Tibial artery (tissue), 4 donors: Measurements from ENCODE around the gene LARGE1.

ENCODE experiments used
- DNase-seq, 2 donors: peaks; one replicate each; pipeline ENCODE4 v3.0.0-alpha.2; 2019
- H3K27ac ChIP-seq, 2 donors: fragments of 200-600 bp; sonication (generic) in 1 of 2; 1 replicate in 1 of 2; 2 replicates in 1 of 2; pipeline ENCODE4 v1.5.1; 2018 to 2019; ENCODE audit warnings: mild to moderate bottlenecking in 1 of 2
- H3K27me3 ChIP-seq, 2 donors: fragments of 200-600 bp; sonication (generic) in 1 of 2; one replicate each; pipeline versions ENCODE4 v1.5.1 to v1.6.0; 2016 to 2019
- H3K36me3 ChIP-seq, 3 donors: fragments of 200-600 bp; sonication (generic) in 2 of 3; one replicate each; pipeline ENCODE4 v1.5.1; 2016 to 2019; ENCODE audit warnings: mild to moderate bottlenecking in 2 of 3
- H3K4me1 ChIP-seq, 4 donors: fragments of 200-600 bp; sonication (generic) in 2 of 4; 1 replicate in 3 of 4; 2 replicates in 1 of 4; pipeline ENCODE4 v1.5.1; 2016 to 2019
- H3K4me3 ChIP-seq, 2 donors: fragments of 200-600 bp; sonication (generic) in 1 of 2; 1 replicate in 1 of 2; 2 replicates in 1 of 2; pipeline ENCODE4 v1.5.1; 2018 to 2019; ENCODE audit warnings: mild to moderate bottlenecking in 2 of 2
- H3K9me3 ChIP-seq, 3 donors: fragments of 200-600 bp; sonication (generic) in 1 of 3; one replicate each; pipeline ENCODE4 v1.5.1; 2016 to 2019
- intact Hi-C: fragments of 100-400 bp; cut with DNase I; formaldehyde crosslinking; loops from one replicate; pipeline ENCODE4 v1.15.0; 2023; ENCODE audit warnings: low total_unique reads
- TF ChIP-seq, protein P1 (sequence below), 2 experiments: fragments of 200-600 bp in 1 of 2; fragments of 450-650 bp in 1 of 2; IDR thresholded peaks; one replicate each; pipeline ENCODE4 v1.5.1; 2017 to 2019; ENCODE audit warnings: antibody characterized with exemption in 2 of 2, mild to moderate bottlenecking in 1 of 2, moderate library complexity in 1 of 2

LARGE1 gene

DNA sequence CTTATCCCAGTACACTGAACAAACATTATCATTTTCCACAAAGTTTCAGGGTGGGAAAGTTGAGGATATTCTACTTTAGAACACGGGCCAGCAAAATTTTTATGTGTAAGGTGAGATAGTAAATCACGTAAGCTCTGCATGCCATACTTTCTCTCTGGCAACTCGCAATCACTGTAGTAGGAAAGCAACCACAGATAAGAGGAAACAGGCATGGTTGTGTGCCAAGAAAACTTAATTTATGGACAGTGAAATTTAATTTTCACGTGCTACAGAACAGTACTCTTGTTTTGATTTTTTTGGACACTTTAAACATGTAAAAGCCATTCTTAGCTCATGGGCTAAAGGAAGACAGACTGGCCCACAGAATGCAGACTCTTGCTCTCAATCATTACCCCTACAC, 82.5 kb downstream of the LARGE1 start:
- H3K9me3 ChIP-seq: no peaks in the 10 kb centered on the region
- intact Hi-C loops: no loop called here

GRCh38 chr22:33835265-33835664, 85.0 kb downstream of the LARGE1 start:
- Histone ChIP-seq H3K4me3 (no peak overlapping the region), H3K4me1 (peaks cover 0 to 60% (median 11%) of the 10 kb centered on the region in 4 donors), H3K36me3 (no peaks in the 10 kb centered on the region), H3K27me3 (no peaks in the 10 kb centered on the region), H3K9me3 (no peaks in the 10 kb centered on the region), H3K27ac (no peak overlapping the region)
- TF ChIP-seq, protein P1, sequence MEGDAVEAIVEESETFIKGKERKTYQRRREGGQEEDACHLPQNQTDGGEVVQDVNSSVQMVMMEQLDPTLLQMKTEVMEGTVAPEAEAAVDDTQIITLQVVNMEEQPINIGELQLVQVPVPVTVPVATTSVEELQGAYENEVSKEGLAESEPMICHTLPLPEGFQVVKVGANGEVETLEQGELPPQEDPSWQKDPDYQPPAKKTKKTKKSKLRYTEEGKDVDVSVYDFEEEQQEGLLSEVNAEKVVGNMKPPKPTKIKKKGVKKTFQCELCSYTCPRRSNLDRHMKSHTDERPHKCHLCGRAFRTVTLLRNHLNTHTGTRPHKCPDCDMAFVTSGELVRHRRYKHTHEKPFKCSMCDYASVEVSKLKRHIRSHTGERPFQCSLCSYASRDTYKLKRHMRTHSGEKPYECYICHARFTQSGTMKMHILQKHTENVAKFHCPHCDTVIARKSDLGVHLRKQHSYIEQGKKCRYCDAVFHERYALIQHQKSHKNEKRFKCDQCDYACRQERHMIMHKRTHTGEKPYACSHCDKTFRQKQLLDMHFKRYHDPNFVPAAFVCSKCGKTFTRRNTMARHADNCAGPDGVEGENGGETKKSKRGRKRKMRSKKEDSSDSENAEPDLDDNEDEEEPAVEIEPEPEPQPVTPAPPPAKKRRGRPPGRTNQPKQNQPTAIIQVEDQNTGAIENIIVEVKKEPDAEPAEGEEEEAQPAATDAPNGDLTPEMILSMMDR (IDR thresholded peaks at IDR 0.05): no peak
- DNase-seq: no peak
- intact Hi-C loops: no loop called here

More for the DNA sequence above, 82.5 kb downstream of the LARGE1 start:
- Histone ChIP-seq H3K4me1 (peaks cover 0 to 72% (median 16%) of the 10 kb centered on the region in 4 donors), H3K27ac (no peak overlapping the region), H3K4me3 (no peak overlapping the region), H3K36me3 (no peaks in the 10 kb centered on the region), H3K27me3 (no peaks in the 10 kb centered on the region)
- TF ChIP-seq, protein P1 (IDR thresholded peaks at IDR 0.05): no peak
- DNase-seq: no peak

DNA sequence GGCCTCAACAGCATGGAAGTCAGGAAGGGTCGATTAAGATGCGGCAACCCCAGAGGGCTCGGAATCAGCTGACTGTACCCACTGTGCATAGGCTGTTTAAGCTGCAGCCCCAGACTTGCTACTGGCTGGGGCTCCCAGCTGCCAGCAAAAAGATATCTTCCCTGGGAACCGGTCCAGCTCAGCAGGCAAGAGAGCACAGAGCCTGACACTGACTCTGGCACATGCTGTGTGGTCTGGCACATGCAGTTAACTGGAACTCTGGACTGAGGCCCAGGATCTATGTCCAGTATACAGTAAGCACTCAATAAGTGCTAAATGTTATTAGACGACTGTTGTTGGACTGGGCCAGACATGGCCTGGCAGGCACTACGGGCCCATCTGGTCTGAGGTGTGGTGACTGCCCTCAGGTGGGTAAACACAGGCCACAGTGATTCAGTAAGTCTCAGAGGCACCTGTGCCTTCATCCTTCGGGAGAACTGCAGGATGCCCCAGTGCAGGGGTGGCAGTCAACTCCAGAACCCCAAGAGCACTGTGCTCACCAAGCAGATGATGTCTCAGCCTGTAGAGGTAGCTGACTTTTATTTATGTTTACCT, 87.6 kb downstream of the LARGE1 start:
- H3K27ac ChIP-seq: no peak overlapping the region
- H3K4me3 ChIP-seq: no peak overlapping the region
- TF ChIP-seq, protein P1 (IDR thresholded peaks at IDR 0.05): no peak
- intact Hi-C loops: no loop called here
- no peak for DNase-seq
- no peaks in the 10 kb centered on the region for H3K9me3 ChIP-seq
- peaks cover 0 to 34% (median 7%) of the 10 kb centered on the region in 4 donors for H3K4me1 ChIP-seq
- H3K36me3 ChIP-seq: no peaks in the 10 kb centered on the region
- H3K27me3 ChIP-seq: no peaks in the 10 kb centered on the region

DNA sequence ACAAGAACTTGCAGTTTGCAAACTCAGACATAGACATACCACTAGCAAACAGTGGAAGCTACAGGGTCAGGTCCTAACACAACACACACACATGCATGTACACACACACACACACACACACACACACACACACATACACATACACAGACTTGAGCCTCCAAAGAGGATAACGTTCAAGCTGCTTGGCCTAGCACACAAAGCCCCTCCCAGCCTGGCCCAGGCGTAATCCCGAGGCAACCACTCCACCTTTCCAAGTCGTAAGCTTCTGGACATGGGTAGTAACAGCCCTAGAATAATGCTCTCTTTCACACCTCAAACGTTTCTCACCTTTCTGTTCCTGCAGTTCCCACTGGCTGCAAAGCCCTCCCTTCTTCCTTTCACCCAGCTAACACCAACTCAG, 88.6 kb downstream of the LARGE1 start:
- TF ChIP-seq, protein P1 (IDR thresholded peaks at IDR 0.05): no peak
- Histone ChIP-seq H3K36me3 (no peaks in the 10 kb centered on the region), H3K27ac (no peak overlapping the region), H3K4me1 (peaks cover 0 to 29% (median 7%) of the 10 kb centered on the region in 4 donors), H3K4me3 (no peak overlapping the region), H3K9me3 (no peaks in the 10 kb centered on the region), H3K27me3 (no peaks in the 10 kb centered on the region)
- DNase-seq: no peak
- intact Hi-C loops: no loop called here

GRCh38 chr22:33831207-33831606, 89.1 kb downstream of the LARGE1 start:
- Histone ChIP-seq H3K27me3 (no peaks in the 10 kb centered on the region), H3K36me3 (no peaks in the 10 kb centered on the region), H3K9me3 (no peaks in the 10 kb centered on the region), H3K4me1 (peaks cover 0 to 25% (median 7%) of the 10 kb centered on the region in 4 donors), H3K4me3 (no peak overlapping the region), H3K27ac (no peak overlapping the region)
- intact Hi-C loops: no loop called here
- TF ChIP-seq, protein P1 (IDR thresholded peaks at IDR 0.05): no peak
- no peak for DNase-seq
